NCI-H146 treated with DMSO at 0.1 percent for 48 hours (cell line): ENCODE results near the gene SRP14.
"Not testable (repeated sequence)": the region's sequence is repeated elsewhere in the genome, so short reads cannot be mapped to it uniquely, and the experiment has no call there.

Experiments used
- DNase-seq: peaks from one replicate; lab custom pipeline; 2025; ENCODE audit not compliant: unreplicated experiment; lab: John Stamatoyannopoulos, UW

SRP14 gene

GRCh38 chr15:40051616-40052415 lies 12.8 kb upstream of the SRP14 start:
- DNase-seq: no peak

- DNase-seq: no peak
These were observed 11.9 kb upstream of the SRP14 start for GRCh38 chr15:40050788-40051470.

- DNase-seq: no peak
These were observed 10.0 kb upstream of the SRP14 start for GRCh38 chr15:40048926-40049475.

GRCh38 chr15:40048211-40048792 lies 9.3 kb upstream of the SRP14 start:
- no peak for DNase-seq

- peak; percentile 7 for DNase-seq
These were observed 8.6 kb upstream of the SRP14 start for GRCh38 chr15:40047415-40048210.

GRCh38 chr15:40046721-40047414 lies 7.9 kb upstream of the SRP14 start:
- DNase-seq: no peak

- DNase-seq: no peak
These were observed 6.7 kb upstream of the SRP14 start for GRCh38 chr15:40045572-40046217.

- peak; percentile 14 for DNase-seq
These were observed 6.0 kb upstream of the SRP14 start for GRCh38 chr15:40044717-40045571.

GRCh38 chr15:40043927-40044716 lies 5.1 kb upstream of the SRP14 start:
- DNase-seq: no peak

- DNase-seq: no peak
These were observed 3.9 kb upstream of the SRP14 start for GRCh38 chr15:40042791-40043320.

- no peak for DNase-seq
These were observed 1.8 kb upstream of the SRP14 start for GRCh38 chr15:40040770-40041169.

- no peak for DNase-seq
These were observed 1.3 kb upstream of the SRP14 start for GRCh38 chr15:40040293-40040635.

- DNase-seq: no peak
These were observed 725 bp downstream of the SRP14 start for GRCh38 chr15:40038275-40038637.

- DNase-seq: no peak
These were observed 1.3 kb downstream of the SRP14 start for GRCh38 chr15:40037721-40038120.

GRCh38 chr15:40035182-40035581 lies 3.8 kb downstream of the SRP14 start:
- not testable (repeated sequence) for DNase-seq

GRCh38 chr15:40034186-40034946 lies 4.6 kb downstream of the SRP14 start:
- DNase-seq: no peak

GRCh38 chr15:40032125-40032839 lies 6.7 kb downstream of the SRP14 start:
- DNase-seq: peak; percentile 2
